ENCODE measurements around the gene SSH2. TPM values are rescaled to one million over a fixed set of nuclear protein-coding genes. Genes with fewer than 3 reads are reported as not detected.
"Not testable (repeated sequence)": the region's sequence is repeated elsewhere in the genome, so short reads cannot be mapped to it uniquely, and the experiment has no call there.

Gene SSH2
- total RNA-seq, 1 donor from 2014 or later = 12.2 TPM

DNA sequence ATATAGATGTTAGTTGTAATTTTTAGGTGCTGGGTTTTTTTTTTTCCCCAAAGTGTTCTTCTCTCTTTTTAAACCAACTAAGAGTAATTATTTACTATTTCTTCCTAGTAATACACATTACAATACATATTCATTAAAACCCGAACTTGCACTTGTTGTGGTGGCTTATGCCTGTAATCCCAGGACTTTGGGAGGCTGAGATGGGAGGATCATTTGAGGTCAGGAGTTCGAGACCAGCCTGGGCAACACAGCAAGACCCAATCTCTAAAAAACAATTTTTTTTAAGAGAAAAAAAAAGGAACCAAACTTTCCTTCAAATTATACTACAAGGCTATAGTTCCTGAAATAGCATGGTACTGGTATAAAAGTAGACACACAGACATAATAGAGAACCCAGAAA is 15.3 kb upstream of the SSH2 start:
- Histone ChIP-seq H3K4me2 (no peak overlapping the region), H3K36me3 (no peaks in the 10 kb centered on the region), H2AFZ (replicated peaks) (no peak overlapping the region), H3K79me2 (ENCODE audit: low read depth) (no peaks in the 10 kb centered on the region), H3K9ac (no peak overlapping the region), H3K4me3 (no peak overlapping the region), H3F3A (ENCODE audit: low read depth) (no peaks in the 10 kb centered on the region), H4K20me1 (ENCODE audit: low read depth) (no peaks in the 10 kb centered on the region), H3K27me3 (no peaks in the 10 kb centered on the region), H3K4me1 (peaks cover 5% of the 10 kb centered on the region), H3K9me3 (ENCODE audit: low read depth) (no peaks in the 10 kb centered on the region), H3K27ac (no peak overlapping the region)
- Mint-ChIP-seq H3K27me3 (ENCODE audit: insufficient read depth, low read depth) (peaks cover 5% of the 10 kb centered on the region), H3K9me3 (no peaks in the 10 kb centered on the region), H3K4me3 (no peak overlapping the region), H3K4me1 (peaks cover 32% of the 10 kb centered on the region), H3K27ac (no peak overlapping the region), H3K36me3 (no peaks in the 10 kb centered on the region)
- TF ChIP-seq, protein P1, sequence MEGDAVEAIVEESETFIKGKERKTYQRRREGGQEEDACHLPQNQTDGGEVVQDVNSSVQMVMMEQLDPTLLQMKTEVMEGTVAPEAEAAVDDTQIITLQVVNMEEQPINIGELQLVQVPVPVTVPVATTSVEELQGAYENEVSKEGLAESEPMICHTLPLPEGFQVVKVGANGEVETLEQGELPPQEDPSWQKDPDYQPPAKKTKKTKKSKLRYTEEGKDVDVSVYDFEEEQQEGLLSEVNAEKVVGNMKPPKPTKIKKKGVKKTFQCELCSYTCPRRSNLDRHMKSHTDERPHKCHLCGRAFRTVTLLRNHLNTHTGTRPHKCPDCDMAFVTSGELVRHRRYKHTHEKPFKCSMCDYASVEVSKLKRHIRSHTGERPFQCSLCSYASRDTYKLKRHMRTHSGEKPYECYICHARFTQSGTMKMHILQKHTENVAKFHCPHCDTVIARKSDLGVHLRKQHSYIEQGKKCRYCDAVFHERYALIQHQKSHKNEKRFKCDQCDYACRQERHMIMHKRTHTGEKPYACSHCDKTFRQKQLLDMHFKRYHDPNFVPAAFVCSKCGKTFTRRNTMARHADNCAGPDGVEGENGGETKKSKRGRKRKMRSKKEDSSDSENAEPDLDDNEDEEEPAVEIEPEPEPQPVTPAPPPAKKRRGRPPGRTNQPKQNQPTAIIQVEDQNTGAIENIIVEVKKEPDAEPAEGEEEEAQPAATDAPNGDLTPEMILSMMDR (IDR thresholded peaks at IDR 0.05) = no peak
- TF ChIP-seq EZH2phosphoT487 (IDR thresholded peaks at IDR 0.05) = no peak
- TF ChIP-seq EZH2 (IDR thresholded peaks at IDR 0.05) = no peak
- DNase-seq (ENCODE audit: low spot score) = no peak

DNA sequence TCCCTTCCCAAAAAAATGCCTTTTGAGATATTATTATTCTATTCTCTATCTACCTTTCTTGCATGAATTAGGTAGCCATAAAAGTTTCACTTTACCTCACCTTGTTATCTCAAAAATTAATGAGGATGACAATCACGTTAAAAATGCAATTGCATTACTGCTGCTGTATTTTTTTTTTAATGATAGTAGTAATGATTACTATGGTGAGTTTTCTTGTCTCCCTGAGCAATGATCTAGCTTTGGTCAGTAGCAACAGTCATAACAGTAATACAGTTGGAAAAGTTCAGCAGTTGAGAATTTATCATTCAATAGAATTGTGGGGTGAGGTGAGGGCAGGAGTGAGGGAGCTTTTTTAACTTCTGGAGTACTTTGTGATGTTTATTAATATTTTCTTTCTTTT is 11.3 kb upstream of the SSH2 start, which contains the start of gene EFCAB5:
Gene EFCAB5 (plus strand): TSS at position 301 of the 400 bp plus-strand sequence. CDS start 163 bp downstream, outside the sequence.
- Histone ChIP-seq H3K27ac (no peak within 1 kb of the TSS), H3K9me3 (ENCODE audit: low read depth) (no peaks in the 10 kb centered on the region), H3K4me3 (no peak within 1 kb of the TSS), H3K27me3 (no peaks in the 10 kb centered on the region), H3K79me2 (ENCODE audit: low read depth) (no peaks in the 10 kb centered on the region), H2AFZ (replicated peaks) (no peak within 1 kb of the TSS), H3K4me2 (no peak within 1 kb of the TSS), H3F3A (ENCODE audit: low read depth) (no peaks in the 10 kb centered on the region), H4K20me1 (ENCODE audit: low read depth) (no peaks in the 10 kb centered on the region), H3K9ac (no peak within 1 kb of the TSS), H3K4me1 (no peaks in the 10 kb centered on the region), H3K36me3 (no peaks in the 10 kb centered on the region)
- Mint-ChIP-seq H3K27me3 (ENCODE audit: insufficient read depth, low read depth) (peaks cover 8% of the 10 kb centered on the region), H3K27ac (no peak within 1 kb of the TSS), H3K4me3 (no peak within 1 kb of the TSS), H3K9me3 (no peaks in the 10 kb centered on the region), H3K4me1 (peaks cover 7% of the 10 kb centered on the region), H3K36me3 (no peaks in the 10 kb centered on the region)
- DNase-seq (ENCODE audit: low spot score) = no peak
- TF ChIP-seq EZH2 (IDR thresholded peaks at IDR 0.05) = no peak
- TF ChIP-seq EZH2phosphoT487 (IDR thresholded peaks at IDR 0.05) = no peak
- TF ChIP-seq, protein P1 (IDR thresholded peaks at IDR 0.05) = no peak

DNA sequence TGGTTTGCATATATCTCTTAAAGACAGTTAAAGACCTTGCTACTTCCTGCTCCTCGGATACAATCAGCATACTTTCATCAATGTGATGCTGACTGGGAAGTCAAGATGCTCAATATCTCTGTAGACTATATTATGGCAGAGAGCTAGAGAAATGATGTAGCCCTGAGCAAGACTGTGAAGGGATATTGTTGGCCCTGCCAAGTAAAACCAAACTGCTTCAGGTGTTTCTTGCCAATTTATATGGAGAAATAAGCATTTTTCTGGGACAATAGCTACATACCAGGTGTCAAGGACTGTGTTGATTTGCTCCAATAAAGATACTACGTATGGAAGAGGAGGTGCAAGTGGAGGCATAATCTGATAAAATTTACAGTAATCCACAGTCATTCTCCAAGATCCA is 6.7 kb upstream of the SSH2 start:
- no peak overlapping the region for H3K4me3 ChIP-seq
- peaks cover 2% of the 10 kb centered on the region for H3K4me1 ChIP-seq
- no peaks in the 10 kb centered on the region for H3K79me2 ChIP-seq (ENCODE audit: low read depth)
- Mint-ChIP-seq H3K27me3 (ENCODE audit: insufficient read depth, low read depth) (peaks cover 4% of the 10 kb centered on the region), H3K4me1 (no peaks in the 10 kb centered on the region), H3K4me3 (no peak overlapping the region), H3K36me3 (no peaks in the 10 kb centered on the region), H3K27ac (no peak overlapping the region), H3K9me3 (no peaks in the 10 kb centered on the region)
- no peak overlapping the region for H3K9ac ChIP-seq
- H2AFZ ChIP-seq (replicated peaks) = no peak overlapping the region
- H3K4me2 ChIP-seq = no peak overlapping the region
- no peaks in the 10 kb centered on the region for H3K36me3 ChIP-seq
- no peak for DNase-seq (ENCODE audit: low spot score)
- no peaks in the 10 kb centered on the region for H4K20me1 ChIP-seq (ENCODE audit: low read depth)
- TF ChIP-seq EZH2 (IDR thresholded peaks at IDR 0.05) = no peak
- no peak for TF ChIP-seq EZH2phosphoT487 (IDR thresholded peaks at IDR 0.05)
- TF ChIP-seq, protein P1 (IDR thresholded peaks at IDR 0.05) = no peak
- H3K9me3 ChIP-seq (ENCODE audit: low read depth) = no peaks in the 10 kb centered on the region
- no peaks in the 10 kb centered on the region for H3K27me3 ChIP-seq
- no peak overlapping the region for H3K27ac ChIP-seq
- peaks cover 3% of the 10 kb centered on the region for H3F3A ChIP-seq (ENCODE audit: low read depth)

DNA sequence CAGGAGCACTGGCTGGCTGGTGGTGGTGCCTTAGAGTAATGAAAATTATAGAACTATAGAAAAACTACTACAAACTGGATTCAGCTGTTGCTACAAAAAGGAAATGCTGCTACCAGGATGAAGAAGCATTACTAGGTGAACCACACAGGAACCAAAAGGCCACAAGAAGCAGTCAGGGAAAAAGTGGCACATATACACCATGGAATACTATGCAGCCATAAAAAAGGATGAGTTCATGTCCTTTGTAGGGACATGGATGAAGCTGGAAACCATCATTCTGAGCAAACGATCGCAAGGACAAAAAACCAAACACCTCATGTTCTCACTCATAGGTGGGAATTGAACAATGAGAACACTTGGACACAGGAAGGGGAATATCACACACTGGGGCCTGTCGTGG is 5.9 kb upstream of the SSH2 start:
- H3K4me1 ChIP-seq; H3K27ac Mint-ChIP-seq; H3K4me1 Mint-ChIP-seq; H3K4me2 ChIP-seq; H3K27ac ChIP-seq; DNase-seq (ENCODE audit: low spot score); H4K20me1 ChIP-seq (ENCODE audit: low read depth); H3K4me3 Mint-ChIP-seq; H3K4me3 ChIP-seq; H3K9me3 ChIP-seq (ENCODE audit: low read depth); H3K27me3 ChIP-seq; H3K9me3 Mint-ChIP-seq; H3K27me3 Mint-ChIP-seq (ENCODE audit: insufficient read depth, low read depth); H3K79me2 ChIP-seq (ENCODE audit: low read depth); H3K36me3 ChIP-seq; H3F3A ChIP-seq (ENCODE audit: low read depth); H3K9ac ChIP-seq; H2AFZ ChIP-seq (replicated peaks); H3K36me3 Mint-ChIP-seq: not testable (repeated sequence)

All from neural progenitor cell (in vitro differentiated cells).